Measurements from ENCODE around the gene PLA2G12B.

- TF ChIP-seq CTCF (IDR thresholded peaks at IDR 0.05) (no peak), ZFX (IDR thresholded peaks at IDR 0.05; ENCODE audit: borderline replicate concordance) (no peak)
Measured at GRCh38 chr10:72895236-72895850, 59.3 kb downstream of the PLA2G12B start.

Data from 22Rv1 (cell line).